Activated CD4-positive, alpha-beta T cell treated with anti-CD3 and anti-CD28 coated beads, Interleukin-2, amount 50 U/mL, for 24 hours (primary cell): Measurements from ENCODE around the gene SEM1.
"Not testable (repeated sequence)": the region's sequence is repeated elsewhere in the genome, so short reads cannot be mapped to it uniquely, and the experiment has no call there.

ENCODE experiments used
- DNase-seq, 2 donors: peaks; one replicate each; pipeline ENCODE4 v3.0.0-alpha.2; 2020; ENCODE audit warnings: low read depth in 1 of 2, low spot score in 1 of 2

The SEM1 gene

GRCh38 chr7:96707901-96708774, 1.5 kb downstream of the SEM1 start:
- no peak for DNase-seq

GRCh38 chr7:96701258-96701657, 8.4 kb downstream of the SEM1 start:
- no peak for DNase-seq

- no peak for DNase-seq
Observed at GRCh38 chr7:96700516-96700915, 9.1 kb downstream of the SEM1 start.

GRCh38 chr7:96699219-96699871, 10.3 kb downstream of the SEM1 start:
- DNase-seq: no peak

- DNase-seq: not testable (repeated sequence)
Observed at GRCh38 chr7:96698449-96698848, 11.2 kb downstream of the SEM1 start.

GRCh38 chr7:96697822-96698221, 11.8 kb downstream of the SEM1 start:
- no peak for DNase-seq

- no peak for DNase-seq
Observed at GRCh38 chr7:96695581-96695980, 14.1 kb downstream of the SEM1 start.

- no peak for DNase-seq
Observed at GRCh38 chr7:96694082-96694481, 15.6 kb downstream of the SEM1 start.

- no peak for DNase-seq
Observed at GRCh38 chr7:96691702-96692101, 17.9 kb downstream of the SEM1 start.

- no peak for DNase-seq
Observed at GRCh38 chr7:96689414-96689813, 20.2 kb downstream of the SEM1 start.

GRCh38 chr7:96686305-96686704, 23.3 kb downstream of the SEM1 start:
- no peak for DNase-seq

- no peak for DNase-seq
Observed at GRCh38 chr7:96685755-96686154, 23.9 kb downstream of the SEM1 start.

GRCh38 chr7:96685353-96685752, 24.3 kb downstream of the SEM1 start:
- no peak for DNase-seq

- no peak for DNase-seq
Observed at GRCh38 chr7:96679886-96680285, 29.8 kb downstream of the SEM1 start.

GRCh38 chr7:96676919-96677318, 32.7 kb downstream of the SEM1 start:
- DNase-seq: no peak

GRCh38 chr7:96675548-96675947, 34.1 kb downstream of the SEM1 start:
- no peak for DNase-seq

- DNase-seq: no peak
Observed at GRCh38 chr7:96674565-96674964, 35.1 kb downstream of the SEM1 start.

GRCh38 chr7:96671854-96672253, 37.8 kb downstream of the SEM1 start:
- DNase-seq: no peak

- DNase-seq: no peak
Observed at GRCh38 chr7:96670338-96671289, 39.0 kb downstream of the SEM1 start.

- no peak for DNase-seq
Observed at GRCh38 chr7:96669812-96670211, 39.8 kb downstream of the SEM1 start.

- no peak for DNase-seq
Observed at GRCh38 chr7:96667026-96667425, 42.6 kb downstream of the SEM1 start.
